ENCODE results near the gene TREH. TPM values are rescaled to one million over a fixed set of nuclear protein-coding genes. Genes with fewer than 3 reads are reported as not detected.

The TREH gene
- total RNA-seq, 1 experiment from 2014 or later, result not detected

- no peak overlapping the region for H3K23ac ChIP-seq (ENCODE audit: insufficient read length, low read depth, low read length)
- H4K91ac ChIP-seq (ENCODE audit: insufficient read length, low read depth, low read length), result no peak overlapping the region
- no peaks in the 10 kb centered on the region for H3K9me3 ChIP-seq (ENCODE audit: control insufficient read depth, low read depth, low read length)
- H4K8ac ChIP-seq (replicated peaks; ENCODE audit: insufficient read length, low read depth, low read length), result no peak overlapping the region
- H3K27ac ChIP-seq (ENCODE audit: insufficient read length, low read depth, low read length), result no peak overlapping the region
- DNase-seq, result no peak
- no peak overlapping the region for H2BK5ac ChIP-seq (ENCODE audit: insufficient read length, low read length)
- H2BK20ac ChIP-seq (ENCODE audit: low read depth, low read length, poor library complexity, severe bottlenecking), result no peak overlapping the region
- TF ChIP-seq CTCF (conservative IDR thresholded peaks at IDR 0.05), result no peak
- peaks cover 8% of the 10 kb centered on the region for H3K4me1 ChIP-seq (ENCODE audit: insufficient read depth, low read length)
- H3K56ac ChIP-seq (ENCODE audit: insufficient read length, low read depth, low read length), result no peak overlapping the region
- Mint-ChIP-seq H3K9me3 (peaks cover 0 to 6% of the 10 kb centered on the region in 2 experiments; a peak in 4 of 5 replicates), H3K36me3 (ENCODE audit: insufficient read depth in 1 of 3, low read depth in 3 of 3) (peaks cover 0 to 4% (median 0%) of the 10 kb centered on the region in 3 experiments; a peak in 3 of 7 replicates), H3K4me3 (peak overlapping the region; percentile 54 to 85), H3K27me3 (ENCODE audit: low read depth) (peaks cover 76% of the 10 kb centered on the region), H3K27ac (no peak overlapping the region; a peak in 1 of 7 replicates), H3K4me1 (peaks cover 60 to 68% of the 10 kb centered on the region in 2 experiments)
- peak overlapping the region; percentile 8 for H3K18ac ChIP-seq (ENCODE audit: insufficient read length, low read depth, low read length)
- no peaks in the 10 kb centered on the region for H4K20me1 ChIP-seq (ENCODE audit: control insufficient read depth, insufficient read depth, insufficient read length)
- H3K27me3 ChIP-seq (ENCODE audit: insufficient read depth, low read length), result peaks cover 54% of the 10 kb centered on the region
- WGBS (ENCODE audit: extremely low coverage, insufficient read length, low lambda C conversion rate), result no CpG with 5 or more reads among the region's 57 CpGs
- no peak overlapping the region for H3K9ac ChIP-seq (ENCODE audit: extremely low read depth, insufficient read length, low read length)
- no peak overlapping the region for H2BK12ac ChIP-seq (ENCODE audit: insufficient read length, low read depth, low read length)
- peak overlapping the region; percentile 77 for H3K4me2 ChIP-seq (ENCODE audit: insufficient read depth, insufficient read length, low read length)
- H3K79me1 ChIP-seq (ENCODE audit: insufficient read depth, low read depth, low read length, poor library complexity, severe bottlenecking), result no peaks in the 10 kb centered on the region
- peaks cover 16% of the 10 kb centered on the region for H3K23me2 ChIP-seq (ENCODE audit: insufficient read length, low read depth, low read length, poor library complexity, severe bottlenecking)
- H3K14ac ChIP-seq (ENCODE audit: insufficient read depth, low read length), result no peak overlapping the region; the same call in 1 of the 2 replicates
- H3K79me2 ChIP-seq (ENCODE audit: insufficient read depth, low read length), result no peaks in the 10 kb centered on the region
- H2AK5ac ChIP-seq (ENCODE audit: insufficient read length, low read length), result no peak overlapping the region
- H2BK120ac ChIP-seq (ENCODE audit: low read depth, low read length, poor library complexity, severe bottlenecking), result no peak overlapping the region
- H2BK15ac ChIP-seq (ENCODE audit: low read depth, low read length), result no peak overlapping the region
- H2AFZ ChIP-seq (ENCODE audit: low read length), result no peak overlapping the region
- no peak overlapping the region for H4K5ac ChIP-seq (ENCODE audit: insufficient read length, low read depth, low read length)
- no peak overlapping the region for H3K4ac ChIP-seq (ENCODE audit: low read depth, low read length)
- no peak overlapping the region for H3T11ph ChIP-seq (ENCODE audit: low read length)
These were observed 69.8 kb downstream of the TREH start for GRCh38 chr11:118609380-118610224.

Data from H9 (cell line).